ENCODE measurements around the gene GRB2. TPM values are rescaled to one million over a fixed set of nuclear protein-coding genes. Genes with fewer than 3 reads are reported as not detected.
A peak's percentile ranks its signal among the peaks of the same experiment; 100 is the strongest.

The GRB2 gene
- total RNA-seq (2021; fragmentation: NEBNext Ultra II Directional; extraction: Animal tissue kit (Norgen Biotek cat#: 25700)) = 101 and 102 TPM in 2 replicates
- 44.2 and 51.8 TPM in 2 replicates for polyA plus RNA-seq (2011; rRNA removed)
- polyA plus RNA-seq (2011; cell fraction: cytosol; rRNA removed) = 58.1 TPM
- polyA plus RNA-seq (2011; cell fraction: nucleus; rRNA removed) = 45.2 TPM
- 58.4 to 70.9 TPM (median 63.2 TPM) in 4 replicates for polyA plus RNA-seq (2012, experiment 1 of 2)
- 69.4 TPM for polyA plus RNA-seq (2012, experiment 2 of 2)
- 96.2 TPM for polyA plus RNA-seq (2013, experiment 1 of 2)
- 83.9 TPM for polyA plus RNA-seq (2013, experiment 2 of 2)
- 40.6 and 44.1 TPM in 2 replicates for polyA minus RNA-seq (2011; rRNA and poly(A)+ RNA removed)
- polyA minus RNA-seq (2011; cell fraction: cytosol; rRNA and poly(A)+ RNA removed) = 20.0 TPM
- polyA minus RNA-seq (2011; cell fraction: nucleus; rRNA and poly(A)+ RNA removed) = 41.5 TPM
- long read RNA-seq, experiment 1, transcript GRB2-202 (6 exons, 3,248 nt) = major isoform, 20 of 84 reads
- long read RNA-seq, experiment 1, partial matches to known transcripts = 5 of 84 reads
- long read RNA-seq, experiment 1, other reads (novel, unspliced or antisense) = 55 of 84 reads
- long read RNA-seq, experiment 2, transcript GRB2-205 (5 exons, 3,182 nt) = major isoform, 11 of 24 reads
- long read RNA-seq, experiment 2, partial matches to known transcripts = 2 of 24 reads
- long read RNA-seq, experiment 2, other reads (novel, unspliced or antisense) = 11 of 24 reads

- H3K14ac ChIP-seq (ENCODE audit: insufficient read length) = no peak within 1 kb of the TSS
- H3K18ac ChIP-seq (ENCODE audit: extremely low read depth, low read length) = no peak within 1 kb of the TSS
- DNase-seq (ENCODE audit: low read depth in 1 of 2, low spot score in 2 of 2) (peak; percentile 84 to 100), FAIRE-seq (no peak)
- H3K79me2 ChIP-seq (ENCODE audit: control insufficient read depth in 1 of 2, insufficient read depth in 2 of 2, low read length in 2 of 2) = peaks cover 19 to 44% of the 10 kb centered on the region in 2 experiments
- POLR2A ChIA-PET (ENCODE audit: partially characterized antibody) = interaction anchor here (0.6 to 2.7 kb wide), 6 partner anchors 11 to 394 kb away, joined by 3 to 14 read pairs (median 4); partner anchors contain the start of genes MIF4GD and MRPL58
- CTCF ChIA-PET (ENCODE audit: partially characterized antibody) = interaction anchor here (0.9 to 3.0 kb wide), 9 partner anchors 11 to 165 kb away, joined by 3 to 12 read pairs (median 7); partner anchors contain the start of gene MIF4GD
- H3K4me1 ChIP-seq (replicated peaks in 1 of 4; ENCODE audit: control insufficient read depth in 3 of 4, insufficient read depth in 4 of 4, low read length in 3 of 4) = no peaks in the 10 kb centered on the region
- no peak within 1 kb of the TSS for H2BK20ac ChIP-seq (ENCODE audit: low read length)
- H3K9me3 ChIP-seq (ENCODE audit: insufficient read depth in 2 of 2, low read depth in 1 of 2, low read length in 1 of 2) = no peaks in the 10 kb centered on the region
- WGBS, 2 experiments (ENCODE audit: extremely low coverage in 1 of 2, insufficient coverage in 1 of 2, insufficient read length in 1 of 2, insufficient replicate concordance in 2 of 2, low coverage in 1 of 2, low lambda C conversion rate in 2 of 2, missing lambda C conversion rate in 1 of 2) = 7% methylated on average over 49 of the region's 74 CpGs; no CpG with 5 or more reads in 1 of the 2 experiments
- H4K8ac ChIP-seq (ENCODE audit: extremely low read depth, insufficient read depth, low read length) = peak within 1 kb of the TSS; percentile 64; the same call in 1 of the 2 replicates
- H3K27me3 ChIP-seq (replicated peaks in 1 of 4; ENCODE audit: control insufficient read depth in 3 of 4, extremely low read depth in 1 of 4, insufficient read depth in 3 of 4, low read length in 3 of 4) = no peaks in the 10 kb centered on the region
- no peak within 1 kb of the TSS for H3K27ac ChIP-seq (ENCODE audit: low read depth, low read length)
- H2AK5ac ChIP-seq (ENCODE audit: low read depth, low read length) = no peak within 1 kb of the TSS
- peaks cover 3% of the 10 kb centered on the region in 2 experiments for H4K20me1 ChIP-seq (replicated peaks in 1 of 2; ENCODE audit: control insufficient read depth in 1 of 2, insufficient read depth in 2 of 2, low read length in 2 of 2)
- peak within 1 kb of the TSS; percentile 69 for H3K56ac ChIP-seq (replicated peaks; ENCODE audit: insufficient read length, low read depth, low read length)
- 0 out of 2 replicates have a peak within 1 kb of the TSS, but pooled peaks have one; percentile 78 for H2BK5ac ChIP-seq (ENCODE audit: low read depth, low read length)
- peak within 1 kb of the TSS; percentile 81 for H4K91ac ChIP-seq (replicated peaks; ENCODE audit: insufficient read length, low read length)
- H3K23ac ChIP-seq (ENCODE audit: insufficient read length) = no peak within 1 kb of the TSS
- peak within 1 kb of the TSS; percentile 34; the same call in 1 of the 2 replicates for H2BK15ac ChIP-seq (ENCODE audit: low read length)
- H2BK12ac ChIP-seq (ENCODE audit: low read depth, low read length) = 0 out of 2 replicates have a peak within 1 kb of the TSS, but pooled peaks have one; percentile 32
- H3K36me3 ChIP-seq (ENCODE audit: control insufficient read depth in 2 of 4, insufficient read depth in 4 of 4, low read length in 3 of 4) = no peaks in the 10 kb centered on the region
- H2AFZ ChIP-seq (ENCODE audit: low read length) = peak within 1 kb of the TSS; percentile 46
- peak within 1 kb of the TSS; percentile 90 to 94 (median 92) for H3K4me3 ChIP-seq (ENCODE audit: extremely low read depth in 1 of 4, insufficient read depth in 2 of 4, low read depth in 3 of 4, low read length in 4 of 4)
- H3K9ac ChIP-seq (replicated peaks in 1 of 4; ENCODE audit: extremely low read depth in 1 of 4, low read depth in 3 of 4, low read length in 3 of 4) = peak within 1 kb of the TSS; percentile 66 to 95 (median 72)
- H3K79me1 ChIP-seq (ENCODE audit: low read depth, low read length) = peaks cover 1% of the 10 kb centered on the region; the same call in 1 of the 2 replicates
- no peak within 1 kb of the TSS for H2BK120ac ChIP-seq (replicated peaks; ENCODE audit: low read depth, low read length)
- no peak within 1 kb of the TSS for H3K4ac ChIP-seq (replicated peaks; ENCODE audit: insufficient read length, low read depth, low read length)
- no peak within 1 kb of the TSS for H4K5ac ChIP-seq (ENCODE audit: insufficient read length, low read depth, low read length)
- H3K23me2 ChIP-seq (ENCODE audit: low read depth, low read length) = peaks cover 6% of the 10 kb centered on the region; the same call in 1 of the 2 replicates
- H3K4me2 ChIP-seq (ENCODE audit: insufficient read depth in 1 of 2, low read depth in 2 of 2, low read length in 2 of 2) = peak within 1 kb of the TSS; percentile 75 to 79
- TF ChIP-seq CTCF (IDR thresholded peaks at IDR 0.05; ENCODE audit: control extremely low read depth in 1 of 3, insufficient read depth in 1 of 3, low read depth in 1 of 3, low read length in 3 of 3) (no peak), CBX5 (IDR thresholded peaks at IDR 0.05; ENCODE audit: low read depth, low read length) (no peak), KDM5A (IDR thresholded peaks at IDR 0.05; ENCODE audit: low read length) (peak; percentile 30; the same call in 1 of the 2 replicates), POLR2A (IDR thresholded peaks at IDR 0.05; ENCODE audit: control extremely low read depth in 1 of 2, low read depth in 2 of 2, low read length in 2 of 2) (peak in 1 of 2 experiments; percentile 73; a peak in 2 of 3 replicates), POLR2AphosphoS5 (IDR thresholded peaks at IDR 0.05; ENCODE audit: low read depth, low read length) (peak; percentile 79)
Observed at GRCh38 chr17:75405365-75406221, at the start of gene GRB2. Gene GRB2, minus strand, starts transcription at chr17:75405678. Its CDS starts 12,050 bp downstream, at chr17:75393628.

All from H1 (cell line).